Panc1 (cell line): ENCODE measurements around the gene ADAM29.

ENCODE experiments used
- POLR2AphosphoS5 ChIP-seq: IDR thresholded peaks from 2 replicates; pipeline ENCODE4 v1.6.1; 2012; ENCODE audit warnings: mild to moderate bottlenecking, low read depth, low read length, moderate library complexity
- SIN3A ChIP-seq: IDR thresholded peaks from 2 replicates; pipeline ENCODE4 v1.6.1; 2012; ENCODE audit warnings: low read depth, mild to moderate bottlenecking, low read length, moderate library complexity, borderline replicate concordance; ENCODE audit not compliant: insufficient read depth
- TCF7L2 ChIP-seq: IDR thresholded peaks from 2 replicates; pipeline ENCODE4 v1.6.1; 2011; ENCODE audit warnings: mild to moderate bottlenecking, low read depth, low read length, inconsistent platforms
- TF ChIP-seq, protein P1 (sequence below): fragments of 450-650 bp; IDR thresholded peaks from 2 replicates; pipeline ENCODE4 v1.5.1; 2017; ENCODE audit warnings: mild to moderate bottlenecking
- TF ChIP-seq, protein P2 (sequence below), 2 experiments: IDR thresholded peaks; 2 replicates each; pipeline ENCODE4 v1.6.1; 2011 to 2012; ENCODE audit warnings: low read depth in 2 of 2, control low read depth in 1 of 2, low read length in 1 of 2, mild to moderate bottlenecking in 1 of 2, moderate library complexity in 1 of 2; ENCODE audit not compliant: insufficient read depth in 1 of 2

DNA sequence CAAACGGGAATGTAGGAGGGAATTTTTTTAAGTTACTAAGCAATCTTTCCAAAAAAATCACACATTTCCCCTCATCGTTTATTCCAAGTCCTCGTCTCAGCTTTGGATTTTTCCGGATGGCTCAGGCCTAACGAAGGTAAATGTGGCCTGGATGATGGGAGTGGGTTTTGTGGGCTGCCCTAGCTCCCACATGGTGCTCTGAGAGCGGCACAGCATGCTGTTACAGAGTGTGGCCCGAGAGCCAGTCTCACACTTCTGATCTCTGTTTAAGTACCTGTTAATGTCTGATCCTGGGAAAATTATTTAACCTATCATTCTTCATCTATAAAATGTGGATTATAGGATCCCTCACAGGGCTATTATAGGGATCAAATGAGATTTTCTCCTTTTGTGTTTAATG, 38.2 kb upstream of the ADAM29 start:
- TF ChIP-seq TCF7L2: no peak
- TF ChIP-seq, protein P1, sequence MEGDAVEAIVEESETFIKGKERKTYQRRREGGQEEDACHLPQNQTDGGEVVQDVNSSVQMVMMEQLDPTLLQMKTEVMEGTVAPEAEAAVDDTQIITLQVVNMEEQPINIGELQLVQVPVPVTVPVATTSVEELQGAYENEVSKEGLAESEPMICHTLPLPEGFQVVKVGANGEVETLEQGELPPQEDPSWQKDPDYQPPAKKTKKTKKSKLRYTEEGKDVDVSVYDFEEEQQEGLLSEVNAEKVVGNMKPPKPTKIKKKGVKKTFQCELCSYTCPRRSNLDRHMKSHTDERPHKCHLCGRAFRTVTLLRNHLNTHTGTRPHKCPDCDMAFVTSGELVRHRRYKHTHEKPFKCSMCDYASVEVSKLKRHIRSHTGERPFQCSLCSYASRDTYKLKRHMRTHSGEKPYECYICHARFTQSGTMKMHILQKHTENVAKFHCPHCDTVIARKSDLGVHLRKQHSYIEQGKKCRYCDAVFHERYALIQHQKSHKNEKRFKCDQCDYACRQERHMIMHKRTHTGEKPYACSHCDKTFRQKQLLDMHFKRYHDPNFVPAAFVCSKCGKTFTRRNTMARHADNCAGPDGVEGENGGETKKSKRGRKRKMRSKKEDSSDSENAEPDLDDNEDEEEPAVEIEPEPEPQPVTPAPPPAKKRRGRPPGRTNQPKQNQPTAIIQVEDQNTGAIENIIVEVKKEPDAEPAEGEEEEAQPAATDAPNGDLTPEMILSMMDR: no peak
- TF ChIP-seq POLR2AphosphoS5: no peak
- no peak for TF ChIP-seq SIN3A
- TF ChIP-seq, protein P2, sequence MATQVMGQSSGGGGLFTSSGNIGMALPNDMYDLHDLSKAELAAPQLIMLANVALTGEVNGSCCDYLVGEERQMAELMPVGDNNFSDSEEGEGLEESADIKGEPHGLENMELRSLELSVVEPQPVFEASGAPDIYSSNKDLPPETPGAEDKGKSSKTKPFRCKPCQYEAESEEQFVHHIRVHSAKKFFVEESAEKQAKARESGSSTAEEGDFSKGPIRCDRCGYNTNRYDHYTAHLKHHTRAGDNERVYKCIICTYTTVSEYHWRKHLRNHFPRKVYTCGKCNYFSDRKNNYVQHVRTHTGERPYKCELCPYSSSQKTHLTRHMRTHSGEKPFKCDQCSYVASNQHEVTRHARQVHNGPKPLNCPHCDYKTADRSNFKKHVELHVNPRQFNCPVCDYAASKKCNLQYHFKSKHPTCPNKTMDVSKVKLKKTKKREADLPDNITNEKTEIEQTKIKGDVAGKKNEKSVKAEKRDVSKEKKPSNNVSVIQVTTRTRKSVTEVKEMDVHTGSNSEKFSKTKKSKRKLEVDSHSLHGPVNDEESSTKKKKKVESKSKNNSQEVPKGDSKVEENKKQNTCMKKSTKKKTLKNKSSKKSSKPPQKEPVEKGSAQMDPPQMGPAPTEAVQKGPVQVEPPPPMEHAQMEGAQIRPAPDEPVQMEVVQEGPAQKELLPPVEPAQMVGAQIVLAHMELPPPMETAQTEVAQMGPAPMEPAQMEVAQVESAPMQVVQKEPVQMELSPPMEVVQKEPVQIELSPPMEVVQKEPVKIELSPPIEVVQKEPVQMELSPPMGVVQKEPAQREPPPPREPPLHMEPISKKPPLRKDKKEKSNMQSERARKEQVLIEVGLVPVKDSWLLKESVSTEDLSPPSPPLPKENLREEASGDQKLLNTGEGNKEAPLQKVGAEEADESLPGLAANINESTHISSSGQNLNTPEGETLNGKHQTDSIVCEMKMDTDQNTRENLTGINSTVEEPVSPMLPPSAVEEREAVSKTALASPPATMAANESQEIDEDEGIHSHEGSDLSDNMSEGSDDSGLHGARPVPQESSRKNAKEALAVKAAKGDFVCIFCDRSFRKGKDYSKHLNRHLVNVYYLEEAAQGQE (IDR thresholded peaks at IDR 0.05; ENCODE audit: insufficient read depth in 1 of 2, low read depth in 2 of 2, low read length in 1 of 2): no peak
